ENCODE data around the gene ATP13A2.

The ATP13A2 gene

GRCh38 chr1:16961297-16962133 lies 50.2 kb downstream of the ATP13A2 start:
- DNase-seq (ENCODE audit: low read depth) = no peak
- peak overlapping the region; percentile 36 for H3K4me3 ChIP-seq (ENCODE audit: low read depth, low read length)
- TF ChIP-seq CTCF (IDR thresholded peaks at IDR 0.05; ENCODE audit: control insufficient read depth, extremely low read depth, insufficient read depth) = no peak

GRCh38 chr1:16960560-16961296 lies 51.0 kb downstream of the ATP13A2 start:
- H3K4me3 ChIP-seq (ENCODE audit: low read depth, low read length) = peak overlapping the region; percentile 36
- DNase-seq (ENCODE audit: low read depth) = peak; percentile 52
- TF ChIP-seq CTCF (IDR thresholded peaks at IDR 0.05; ENCODE audit: control insufficient read depth, extremely low read depth, insufficient read depth) = peak; percentile 70

- TF ChIP-seq CTCF (IDR thresholded peaks at IDR 0.05; ENCODE audit: control insufficient read depth, extremely low read depth, insufficient read depth) = no peak
- DNase-seq (ENCODE audit: low read depth) = no peak
- no peak overlapping the region for H3K4me3 ChIP-seq (ENCODE audit: low read depth, low read length)
Observed at GRCh38 chr1:16958475-16958874, 53.3 kb downstream of the ATP13A2 start.

GRCh38 chr1:16957731-16958130 lies 54.0 kb downstream of the ATP13A2 start:
- H3K4me3 ChIP-seq (ENCODE audit: low read depth, low read length) = no peak overlapping the region
- no peak for DNase-seq (ENCODE audit: low read depth)
- no peak for TF ChIP-seq CTCF (IDR thresholded peaks at IDR 0.05; ENCODE audit: control insufficient read depth, extremely low read depth, insufficient read depth)

GRCh38 chr1:16956775-16957174 lies 55.0 kb downstream of the ATP13A2 start:
- H3K4me3 ChIP-seq (ENCODE audit: low read depth, low read length) = no peak overlapping the region
- DNase-seq (ENCODE audit: low read depth) = no peak
- no peak for TF ChIP-seq CTCF (IDR thresholded peaks at IDR 0.05; ENCODE audit: control insufficient read depth, extremely low read depth, insufficient read depth)

- no peak overlapping the region for H3K4me3 ChIP-seq (ENCODE audit: low read depth, low read length)
- DNase-seq (ENCODE audit: low read depth) = no peak
- TF ChIP-seq CTCF (IDR thresholded peaks at IDR 0.05; ENCODE audit: control insufficient read depth, extremely low read depth, insufficient read depth) = no peak
Observed at GRCh38 chr1:16955186-16955585, 56.5 kb downstream of the ATP13A2 start.
